Progenitor cell of endocrine pancreas (in vitro differentiated cells): Measurements from ENCODE around the gene TMEM138. TPM values are rescaled to one million over a fixed set of nuclear protein-coding genes. Genes with fewer than 3 reads are reported as not detected.
A peak's percentile ranks its signal among the peaks of the same experiment; 100 is the strongest.

Experiments used
- DNase-seq: peaks from one replicate; pipeline ENCODE4 v3.0.0; 2021; ENCODE audit warnings: low spot score; ENCODE audit not compliant: unreplicated experiment
- H3K27ac Mint-ChIP-seq: 2 replicates; pipeline ENCODE4 v1.8.0; 2021; ENCODE audit warnings: mild to moderate bottlenecking, moderate library complexity, mixed read lengths
- H3K27me3 Mint-ChIP-seq: 2 replicates; pipeline ENCODE4 v1.8.0; 2021; ENCODE audit warnings: mixed read lengths
- H3K36me3 Mint-ChIP-seq: 2 replicates; pipeline ENCODE4 v1.8.0; 2022; ENCODE audit warnings: mixed read lengths; ENCODE audit not compliant: insufficient read depth
- H3K4me1 Mint-ChIP-seq: 2 replicates; pipeline ENCODE4 v1.8.0; 2021; ENCODE audit warnings: low read depth, mixed read lengths
- H3K4me3 Mint-ChIP-seq: 2 replicates; pipeline ENCODE4 v1.8.0; 2021; ENCODE audit warnings: low read depth, mild to moderate bottlenecking, moderate library complexity, mixed read lengths
- H3K9me3 Mint-ChIP-seq: 2 replicates; pipeline ENCODE4 v1.8.0; 2021; ENCODE audit warnings: low read depth, mixed read lengths
- CTCF ChIP-seq: fragments of 200-600 bp; sonication (generic); IDR thresholded peaks from one replicate; pipeline ENCODE4 v1.5.0; 2021; ENCODE audit warnings: antibody characterized with exemption, mild to moderate bottlenecking; ENCODE audit not compliant: unreplicated experiment
- long read RNA-seq: library from polyadenylated mRNA; unstranded; transcript quantifications from one replicate; pipeline ENCODE4 v2.0.0, GENCODE V29; 2020
- total RNA-seq: library from RNA; stranded (reverse); gene quantifications from 2 replicates; pipeline ENCODE4 v1.2.1, GENCODE V29; 2021

Gene TMEM138
- total RNA-seq = 45.9 and 46.7 TPM in 2 replicates
- long read RNA-seq, transcript TMEM138-205 (4 exons, 1,134 nt) = minor isoform, 5 of 31 reads
- long read RNA-seq, transcript TMEM138-201 (5 exons, 1,848 nt) = major isoform, 10 of 31 reads
- long read RNA-seq, transcript TMEM138-209 (3 exons, 2,839 nt) = minor isoform, 6 of 31 reads
- long read RNA-seq, partial matches to known transcripts = 0 of 31 reads
- long read RNA-seq, other reads (novel, unspliced or antisense) = 9 of 31 reads

DNA sequence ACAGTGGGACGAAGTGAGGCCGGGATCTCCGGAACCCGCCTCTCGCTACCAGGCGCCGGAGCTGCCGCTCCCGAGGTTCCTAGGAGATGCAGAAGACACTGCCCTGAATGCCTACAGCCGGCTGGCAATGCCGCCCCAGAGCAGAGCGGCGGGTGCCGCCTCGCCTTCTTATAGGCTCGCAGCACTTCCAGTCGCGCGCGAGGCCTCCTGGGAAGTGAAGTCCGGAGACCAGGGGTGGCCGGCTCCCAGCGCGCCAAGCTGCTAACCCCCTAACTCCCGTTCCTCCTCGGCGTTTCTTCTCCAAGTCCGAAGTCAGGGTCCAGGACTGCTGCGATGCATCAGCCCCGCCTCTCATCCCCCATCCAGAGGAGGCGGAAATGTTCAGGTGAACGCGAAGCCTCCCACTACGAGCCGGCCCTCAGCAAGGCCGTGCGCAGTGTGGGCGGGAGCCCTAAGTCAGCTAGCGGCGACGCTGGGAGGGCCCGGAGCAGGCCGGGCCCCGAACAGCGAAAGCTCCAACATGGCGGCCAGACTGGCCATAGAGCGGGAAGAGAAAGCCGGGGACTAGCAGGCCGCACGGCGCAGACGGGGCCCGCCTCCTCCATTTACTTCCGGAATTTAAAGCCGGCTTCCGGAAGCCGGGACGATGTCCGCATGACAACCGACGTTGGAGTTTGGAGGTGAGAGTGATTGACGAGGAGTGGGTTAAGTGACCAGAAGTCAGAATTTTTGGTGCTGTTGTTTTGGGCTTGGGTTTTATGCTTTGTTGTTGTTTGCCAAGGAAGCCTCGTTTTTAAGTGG, at the start of gene TMEM138, which contains the start of gene CYB561A3:
Gene TMEM138 (plus strand): TSS at position 634 of the 801 bp plus-strand sequence. CDS start 2,017 bp downstream, outside the sequence.
Gene CYB561A3 (minus strand): TSS at position 142 of the 801 bp plus-strand sequence. CDS start 5,169 bp downstream, outside the sequence.
- peaks cover 22% of the 10 kb centered on the region for H3K4me1 Mint-ChIP-seq
- peak; percentile 71 for DNase-seq
- no peak for TF ChIP-seq CTCF
- H3K36me3 Mint-ChIP-seq = peaks cover 3% of the 10 kb centered on the region
- no peaks in the 10 kb centered on the region for H3K9me3 Mint-ChIP-seq
- peak within 1 kb of the TSS; percentile 99 for H3K27ac Mint-ChIP-seq
- peak within 1 kb of the TSS; percentile 100 for H3K4me3 Mint-ChIP-seq
- H3K27me3 Mint-ChIP-seq = no peaks in the 10 kb centered on the region

GRCh38 chr11:61315260-61315659, 46.9 kb upstream of the TMEM138 start:
- no peak for TF ChIP-seq CTCF
- H3K4me1 Mint-ChIP-seq = no peaks in the 10 kb centered on the region
- H3K27me3 Mint-ChIP-seq = no peaks in the 10 kb centered on the region
- no peak overlapping the region for H3K27ac Mint-ChIP-seq
- no peaks in the 10 kb centered on the region for H3K9me3 Mint-ChIP-seq
- no peak for DNase-seq
- H3K36me3 Mint-ChIP-seq = peaks cover 21% of the 10 kb centered on the region
- no peak overlapping the region for H3K4me3 Mint-ChIP-seq

- H3K4me3 Mint-ChIP-seq = no peak overlapping the region
- no peaks in the 10 kb centered on the region for H3K9me3 Mint-ChIP-seq
- peaks cover 4% of the 10 kb centered on the region for H3K4me1 Mint-ChIP-seq
- peaks cover 29% of the 10 kb centered on the region for H3K36me3 Mint-ChIP-seq
- peak overlapping the region; percentile 24 for H3K27ac Mint-ChIP-seq
- no peak for DNase-seq
- TF ChIP-seq CTCF = no peak
- H3K27me3 Mint-ChIP-seq = no peaks in the 10 kb centered on the region
Observed at GRCh38 chr11:61325649-61326414, 36.3 kb upstream of the TMEM138 start.

DNA sequence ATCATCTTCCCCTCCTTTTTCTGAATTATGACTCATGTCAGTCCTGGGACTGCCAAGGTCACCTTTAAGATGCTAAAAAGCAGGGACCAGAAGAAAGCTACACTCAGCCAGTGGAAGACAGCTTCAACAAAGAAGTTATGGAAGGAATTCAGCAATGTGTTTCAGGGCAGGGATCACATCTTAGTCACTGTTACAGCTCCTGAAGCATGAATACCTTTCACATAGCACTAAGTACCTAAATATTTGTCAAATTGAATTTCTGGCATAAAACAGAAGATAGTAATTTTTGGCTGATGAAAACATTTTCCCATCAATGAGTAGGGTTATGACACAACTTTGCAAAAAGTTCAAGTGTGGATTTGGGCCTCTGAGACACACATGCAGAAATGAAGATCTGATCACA, 34.5 kb upstream of the TMEM138 start:
- no peaks in the 10 kb centered on the region for H3K27me3 Mint-ChIP-seq
- H3K36me3 Mint-ChIP-seq = peaks cover 23% of the 10 kb centered on the region
- H3K4me1 Mint-ChIP-seq = peaks cover 20% of the 10 kb centered on the region
- H3K4me3 Mint-ChIP-seq = no peak overlapping the region
- H3K9me3 Mint-ChIP-seq = no peaks in the 10 kb centered on the region
- DNase-seq = no peak
- no peak for TF ChIP-seq CTCF
- no peak overlapping the region for H3K27ac Mint-ChIP-seq

GRCh38 chr11:61328351-61328750, 33.8 kb upstream of the TMEM138 start:
- Mint-ChIP-seq H3K36me3 (peaks cover 17% of the 10 kb centered on the region), H3K9me3 (no peaks in the 10 kb centered on the region), H3K4me1 (peaks cover 20% of the 10 kb centered on the region), H3K27ac (no peak overlapping the region), H3K4me3 (no peak overlapping the region), H3K27me3 (no peaks in the 10 kb centered on the region)
- DNase-seq = no peak
- TF ChIP-seq CTCF = no peak
